ENCODE measurements around the gene RFXAP.

RFXAP gene

GRCh38 chr13:36862002-36862685 lies 43.1 kb downstream of the RFXAP start:
- no peak overlapping the region for H3K4me3 ChIP-seq (ENCODE audit: low read depth, low read length)
- TF ChIP-seq, protein P1, sequence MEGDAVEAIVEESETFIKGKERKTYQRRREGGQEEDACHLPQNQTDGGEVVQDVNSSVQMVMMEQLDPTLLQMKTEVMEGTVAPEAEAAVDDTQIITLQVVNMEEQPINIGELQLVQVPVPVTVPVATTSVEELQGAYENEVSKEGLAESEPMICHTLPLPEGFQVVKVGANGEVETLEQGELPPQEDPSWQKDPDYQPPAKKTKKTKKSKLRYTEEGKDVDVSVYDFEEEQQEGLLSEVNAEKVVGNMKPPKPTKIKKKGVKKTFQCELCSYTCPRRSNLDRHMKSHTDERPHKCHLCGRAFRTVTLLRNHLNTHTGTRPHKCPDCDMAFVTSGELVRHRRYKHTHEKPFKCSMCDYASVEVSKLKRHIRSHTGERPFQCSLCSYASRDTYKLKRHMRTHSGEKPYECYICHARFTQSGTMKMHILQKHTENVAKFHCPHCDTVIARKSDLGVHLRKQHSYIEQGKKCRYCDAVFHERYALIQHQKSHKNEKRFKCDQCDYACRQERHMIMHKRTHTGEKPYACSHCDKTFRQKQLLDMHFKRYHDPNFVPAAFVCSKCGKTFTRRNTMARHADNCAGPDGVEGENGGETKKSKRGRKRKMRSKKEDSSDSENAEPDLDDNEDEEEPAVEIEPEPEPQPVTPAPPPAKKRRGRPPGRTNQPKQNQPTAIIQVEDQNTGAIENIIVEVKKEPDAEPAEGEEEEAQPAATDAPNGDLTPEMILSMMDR (IDR thresholded peaks at IDR 0.05; ENCODE audit: borderline replicate concordance, insufficient read depth, low read depth, low read length): no peak

DNA sequence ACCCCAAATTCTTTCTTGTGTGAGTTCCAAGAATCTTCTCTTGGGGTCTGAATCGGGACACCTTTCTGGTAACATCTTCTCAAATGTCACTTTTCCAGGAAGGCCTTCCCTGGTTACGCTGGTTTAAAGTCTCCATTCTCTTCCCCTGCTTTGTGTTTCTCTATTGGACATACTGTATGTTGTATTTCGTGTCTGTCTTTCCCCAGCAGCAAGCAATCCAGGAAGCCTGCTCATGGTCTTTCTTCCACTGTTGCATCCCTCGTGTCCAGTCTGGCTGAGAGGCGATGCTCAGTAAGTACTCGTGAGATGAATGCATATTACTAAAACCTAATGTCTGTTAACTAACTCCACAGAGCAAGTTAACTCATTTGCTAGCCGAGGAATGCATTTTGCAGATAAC lies 43.7 kb downstream of the RFXAP start:
- H3K4me3 ChIP-seq (ENCODE audit: low read depth, low read length): no peak overlapping the region
- TF ChIP-seq, protein P1 (IDR thresholded peaks at IDR 0.05; ENCODE audit: borderline replicate concordance, insufficient read depth, low read depth, low read length): no peak

DNA sequence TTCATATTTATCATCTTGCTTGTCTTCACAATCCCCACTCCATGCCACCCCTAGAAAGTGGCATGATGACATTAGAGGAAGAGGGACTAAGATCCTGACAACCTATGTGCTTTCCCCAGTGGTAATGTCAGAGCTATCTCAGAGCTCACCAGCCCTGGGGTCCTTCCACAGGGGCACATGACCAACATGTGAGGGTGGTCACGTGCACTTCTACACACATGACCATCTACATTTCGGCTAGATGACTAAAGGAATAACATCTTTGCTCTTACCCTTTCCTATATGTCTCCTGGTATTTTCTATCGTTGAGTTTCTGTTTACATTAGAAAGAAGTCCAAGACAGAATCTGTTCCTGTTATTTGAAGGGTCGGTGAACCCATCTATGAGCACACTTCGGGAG lies 46.2 kb downstream of the RFXAP start:
- TF ChIP-seq, protein P1 (IDR thresholded peaks at IDR 0.05; ENCODE audit: borderline replicate concordance, insufficient read depth, low read depth, low read length): no peak
- no peak overlapping the region for H3K4me3 ChIP-seq (ENCODE audit: low read depth, low read length)

DNA sequence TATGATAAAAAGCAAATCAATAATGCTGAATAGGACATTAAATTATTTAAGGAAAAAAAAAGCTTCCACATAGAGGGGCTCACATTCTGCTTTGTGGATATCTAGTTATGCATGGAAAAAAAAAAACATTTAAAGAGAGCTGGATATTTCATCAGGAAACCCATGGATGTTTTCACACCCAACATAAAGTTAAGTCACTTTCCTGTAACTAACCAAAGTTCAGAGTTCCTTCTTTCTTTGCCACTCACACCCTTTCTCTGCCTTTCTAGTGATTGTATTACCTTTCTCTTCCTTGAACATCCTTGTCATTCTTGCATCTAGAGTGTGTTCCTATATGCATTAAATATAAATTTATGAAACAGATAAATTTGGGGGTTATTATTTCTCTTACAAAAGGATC lies 47.2 kb downstream of the RFXAP start:
- no peak overlapping the region for H3K4me3 ChIP-seq (ENCODE audit: low read depth, low read length)
- TF ChIP-seq, protein P1 (IDR thresholded peaks at IDR 0.05; ENCODE audit: borderline replicate concordance, insufficient read depth, low read depth, low read length): no peak

DNA sequence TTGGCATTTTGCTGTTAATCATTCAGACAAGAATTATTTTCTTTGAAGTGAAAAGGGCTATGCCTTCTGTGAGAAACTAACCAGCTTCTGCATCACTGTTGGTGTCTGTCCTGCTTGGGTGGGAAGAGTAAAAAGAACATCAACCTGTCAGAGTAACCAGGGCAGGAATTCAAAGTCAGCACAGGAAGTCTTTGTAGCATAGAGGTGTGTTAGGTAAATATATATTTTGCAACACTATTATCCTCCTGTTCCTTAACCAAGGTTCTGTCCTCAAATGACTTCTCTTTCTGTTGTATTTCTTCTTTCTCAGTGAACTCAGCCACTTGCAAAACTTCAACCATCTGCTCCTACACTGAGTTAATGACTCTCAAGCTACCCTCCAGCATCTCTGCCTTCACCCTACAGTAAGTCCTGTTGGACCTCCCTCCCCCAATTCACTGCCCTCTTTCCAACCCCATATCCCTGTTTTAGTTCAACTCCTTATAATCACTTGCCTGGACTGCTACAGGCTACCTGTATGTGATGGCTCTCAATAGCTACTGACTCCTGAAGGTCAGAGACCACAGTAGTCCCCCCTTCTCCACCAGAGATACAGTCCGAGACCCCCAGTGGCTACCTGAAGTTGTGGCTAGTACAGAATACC lies 51.1 kb downstream of the RFXAP start:
- H3K4me3 ChIP-seq (ENCODE audit: low read depth, low read length): no peak overlapping the region
- TF ChIP-seq, protein P1 (IDR thresholded peaks at IDR 0.05; ENCODE audit: borderline replicate concordance, insufficient read depth, low read depth, low read length): no peak

- TF ChIP-seq, protein P1 (IDR thresholded peaks at IDR 0.05; ENCODE audit: borderline replicate concordance, insufficient read depth, low read depth, low read length): no peak
Measured at GRCh38 chr13:36872621-36873020, 53.6 kb downstream of the RFXAP start.

GRCh38 chr13:36875431-36875830 lies 56.4 kb downstream of the RFXAP start:
- TF ChIP-seq, protein P1 (IDR thresholded peaks at IDR 0.05; ENCODE audit: borderline replicate concordance, insufficient read depth, low read depth, low read length): no peak
- H3K4me3 ChIP-seq (ENCODE audit: low read depth, low read length): no peak overlapping the region

More at GRCh38 chr13:36872621-36873020, 53.6 kb downstream of the RFXAP start:
- H3K4me3 ChIP-seq (ENCODE audit: low read depth, low read length): no peak overlapping the region
